Measurements from ENCODE around the gene LGI2. TPM values are rescaled to one million over a fixed set of nuclear protein-coding genes. Genes with fewer than 3 reads are reported as not detected.
"Not testable (repeated sequence)": the region's sequence is repeated elsewhere in the genome, so short reads cannot be mapped to it uniquely, and the experiment has no call there.

Gene LGI2
- total and polyA plus RNA-seq, 4 donors, result 0.05 to 0.19 (median 0.08) TPM; not detected in 1

DNA sequence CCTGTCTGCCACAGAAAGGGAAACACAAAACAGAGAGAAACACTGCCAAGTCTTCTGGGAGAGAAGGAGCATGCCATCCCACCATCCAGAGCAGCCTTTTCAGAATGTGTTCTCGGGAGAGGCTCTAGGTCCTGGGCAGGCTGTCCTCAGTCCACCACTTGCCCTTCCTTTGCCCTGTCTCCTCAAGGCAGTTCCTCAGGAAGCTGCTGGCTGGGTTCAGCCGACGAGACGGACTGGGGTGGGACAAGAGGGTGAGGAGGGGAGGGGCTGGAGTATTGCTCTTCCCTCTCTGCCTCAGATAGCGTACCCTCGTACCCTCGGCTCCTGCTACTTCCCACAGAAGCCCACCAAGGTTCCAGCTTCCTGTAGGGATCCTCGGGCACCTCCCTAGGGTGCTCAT lies 26.6 kb upstream of the LGI2 start:
- no peaks in the 10 kb centered on the region for H3K27me3 ChIP-seq (ENCODE audit: control insufficient read depth in 4 of 4, insufficient read depth in 4 of 4, low read length in 3 of 4)
- no peaks in the 10 kb centered on the region for H3K9me3 ChIP-seq (ENCODE audit: control insufficient read depth in 4 of 4, low read length in 3 of 4)
- TF ChIP-seq SP1 (IDR thresholded peaks at IDR 0.05) (no peak), EGR1 (IDR thresholded peaks at IDR 0.05; ENCODE audit: low read depth in 2 of 2) (no peak), HNF4A (conservative IDR thresholded peaks at IDR 0.05) (no peak), FOXA1 (IDR thresholded peaks at IDR 0.05) (no peak), RXRA (IDR thresholded peaks at IDR 0.05) (peak in 1 of 2 donors; percentile 10), TAF1 (conservative IDR thresholded peaks at IDR 0.05) (no peak)
- H3K4me1 ChIP-seq (ENCODE audit: control insufficient read depth in 4 of 4, insufficient read depth in 4 of 4, low read length in 3 of 4), result no peaks in the 10 kb centered on the region
- no peak for DNase-seq (ENCODE audit: low spot score)
- no peak overlapping the region for H3K4me3 ChIP-seq (ENCODE audit: low read depth in 1 of 3, low read length in 3 of 3)
- WGBS, result 51% methylated on average over 8 of the region's 8 CpGs
- H3K27ac ChIP-seq (ENCODE audit: low read depth in 1 of 2, low read length in 2 of 2), result no peak overlapping the region
- no peak overlapping the region for H3K9ac ChIP-seq (ENCODE audit: low read depth in 1 of 2, low read length in 2 of 2)
- H3K36me3 ChIP-seq (ENCODE audit: control insufficient read depth in 4 of 4, insufficient read depth in 3 of 4, low read depth in 1 of 4, low read length in 3 of 4), result no peaks in the 10 kb centered on the region

DNA sequence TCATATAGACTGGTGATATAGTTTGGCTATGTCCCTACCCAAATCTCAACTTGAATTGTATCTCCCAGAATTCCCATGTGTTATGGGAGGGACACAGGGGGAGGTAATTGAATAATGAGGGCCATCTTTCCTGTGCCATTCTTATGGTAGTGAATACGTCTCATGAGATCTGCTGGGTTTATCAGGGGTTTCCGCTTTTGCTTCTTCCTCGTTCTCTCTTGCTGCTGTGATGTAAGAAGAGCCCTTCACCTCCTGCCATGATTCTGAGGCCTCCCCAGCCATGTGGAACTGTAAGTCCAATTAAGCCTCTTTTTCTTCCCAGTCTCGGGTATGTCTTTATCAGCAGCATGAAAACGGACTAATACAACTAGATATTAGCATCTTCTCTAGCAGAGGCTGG lies 21.3 kb upstream of the LGI2 start:
- not testable (repeated sequence) for DNase-seq (ENCODE audit: low spot score); H3K4me1 ChIP-seq (ENCODE audit: control insufficient read depth in 4 of 4, insufficient read depth in 4 of 4, low read length in 3 of 4); H3K9me3 ChIP-seq (ENCODE audit: control insufficient read depth in 4 of 4, low read length in 3 of 4); H3K27ac ChIP-seq (ENCODE audit: low read depth in 1 of 2, low read length in 2 of 2); H3K9ac ChIP-seq (ENCODE audit: low read depth in 1 of 2, low read length in 2 of 2); H3K36me3 ChIP-seq (ENCODE audit: control insufficient read depth in 4 of 4, insufficient read depth in 3 of 4, low read depth in 1 of 4, low read length in 3 of 4); H3K4me3 ChIP-seq (ENCODE audit: low read depth in 1 of 3, low read length in 3 of 3)
- WGBS, result 82% methylated on average over 5 of the region's 5 CpGs
- H3K27me3 ChIP-seq (ENCODE audit: control insufficient read depth in 4 of 4, insufficient read depth in 4 of 4, low read length in 3 of 4), result peaks cover 0 to 10% (median 0%) of the 10 kb centered on the region in 4 donors

DNA sequence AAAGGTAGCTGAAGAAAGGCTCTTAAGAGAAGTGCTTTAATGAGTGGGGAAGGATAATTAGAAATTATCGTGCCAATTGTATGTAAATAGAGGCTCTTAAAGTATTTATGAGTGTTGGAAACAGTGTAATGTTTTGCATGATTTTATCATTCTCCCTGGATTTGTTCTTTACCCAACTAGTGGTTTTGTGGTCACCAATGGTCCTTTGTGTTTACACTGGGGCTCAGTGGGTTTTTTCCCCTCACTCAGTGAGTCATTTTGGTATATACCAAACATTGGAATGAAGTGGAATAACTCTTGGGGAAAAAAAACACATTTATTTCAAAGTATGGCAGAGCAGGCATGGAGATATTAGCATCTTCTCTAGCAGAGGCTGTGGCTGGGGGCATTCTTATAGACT lies 20.8 kb upstream of the LGI2 start:
- 88% methylated on average over 1 of the region's 1 CpG for WGBS
- DNase-seq (ENCODE audit: low spot score), result no peak
- peaks cover 0 to 10% (median 0%) of the 10 kb centered on the region in 4 donors for H3K27me3 ChIP-seq (ENCODE audit: control insufficient read depth in 4 of 4, insufficient read depth in 4 of 4, low read length in 3 of 4)
- H3K9ac ChIP-seq (ENCODE audit: low read depth in 1 of 2, low read length in 2 of 2), result no peak overlapping the region
- no peak for TF ChIP-seq RAD21 (IDR thresholded peaks at IDR 0.05)
- TF ChIP-seq JUND (IDR thresholded peaks at IDR 0.05), result no peak
- no peak overlapping the region for H3K4me3 ChIP-seq (ENCODE audit: low read depth in 1 of 3, low read length in 3 of 3)
- H3K4me1 ChIP-seq (ENCODE audit: control insufficient read depth in 4 of 4, insufficient read depth in 4 of 4, low read length in 3 of 4), result no peaks in the 10 kb centered on the region
- H3K27ac ChIP-seq (ENCODE audit: low read depth in 1 of 2, low read length in 2 of 2), result no peak overlapping the region
- H3K36me3 ChIP-seq (ENCODE audit: control insufficient read depth in 4 of 4, insufficient read depth in 3 of 4, low read depth in 1 of 4, low read length in 3 of 4), result no peaks in the 10 kb centered on the region
- no peaks in the 10 kb centered on the region for H3K9me3 ChIP-seq (ENCODE audit: control insufficient read depth in 4 of 4, low read length in 3 of 4)

DNA sequence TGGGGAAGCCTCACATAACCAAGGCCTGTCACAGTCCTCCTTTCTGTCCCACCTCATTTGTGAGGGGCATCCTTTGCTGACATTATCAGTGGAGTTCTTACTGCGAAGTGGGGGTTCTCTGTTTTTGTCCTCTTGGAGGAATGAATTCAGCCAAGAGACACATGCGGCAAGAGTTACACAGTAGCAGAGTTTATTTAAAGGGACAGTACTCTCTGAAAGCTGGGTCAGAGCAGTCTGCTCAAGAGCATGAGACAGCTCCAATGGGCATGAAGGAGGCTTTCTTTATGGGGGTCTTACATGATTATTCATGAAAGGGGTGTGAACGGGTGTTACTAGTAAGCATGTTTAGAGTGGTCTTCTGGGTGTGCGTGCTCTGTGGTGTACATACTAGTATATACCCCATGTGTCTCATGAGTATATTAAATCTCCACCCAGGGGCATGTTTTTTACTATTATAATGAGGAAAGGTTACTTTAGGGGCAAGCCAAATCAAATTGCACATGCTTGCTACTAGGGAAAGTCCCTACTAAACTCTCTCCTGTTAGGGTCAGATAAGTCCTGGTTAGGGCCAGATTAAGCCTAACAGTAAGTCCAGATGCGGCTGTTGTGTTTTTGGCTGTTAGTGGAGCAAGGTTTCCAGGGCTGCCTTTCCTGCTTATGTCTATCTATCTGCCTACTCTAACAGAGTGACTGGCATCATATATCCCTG lies 19.8 kb upstream of the LGI2 start:
- no peaks in the 10 kb centered on the region for H3K4me1 ChIP-seq (ENCODE audit: control insufficient read depth in 4 of 4, insufficient read depth in 4 of 4, low read length in 3 of 4)
- DNase-seq (ENCODE audit: low spot score), result no peak
- 87% methylated on average over 5 of the region's 5 CpGs for WGBS
- no peak overlapping the region for H3K4me3 ChIP-seq (ENCODE audit: low read depth in 1 of 3, low read length in 3 of 3)
- no peak for TF ChIP-seq HNF4G (IDR thresholded peaks at IDR 0.05)
- TF ChIP-seq EGR1 (IDR thresholded peaks at IDR 0.05; ENCODE audit: low read depth in 2 of 2), result no peak
- TF ChIP-seq SP1 (IDR thresholded peaks at IDR 0.05), result no peak
- no peak for TF ChIP-seq RXRA (IDR thresholded peaks at IDR 0.05)
- TF ChIP-seq, protein P1, sequence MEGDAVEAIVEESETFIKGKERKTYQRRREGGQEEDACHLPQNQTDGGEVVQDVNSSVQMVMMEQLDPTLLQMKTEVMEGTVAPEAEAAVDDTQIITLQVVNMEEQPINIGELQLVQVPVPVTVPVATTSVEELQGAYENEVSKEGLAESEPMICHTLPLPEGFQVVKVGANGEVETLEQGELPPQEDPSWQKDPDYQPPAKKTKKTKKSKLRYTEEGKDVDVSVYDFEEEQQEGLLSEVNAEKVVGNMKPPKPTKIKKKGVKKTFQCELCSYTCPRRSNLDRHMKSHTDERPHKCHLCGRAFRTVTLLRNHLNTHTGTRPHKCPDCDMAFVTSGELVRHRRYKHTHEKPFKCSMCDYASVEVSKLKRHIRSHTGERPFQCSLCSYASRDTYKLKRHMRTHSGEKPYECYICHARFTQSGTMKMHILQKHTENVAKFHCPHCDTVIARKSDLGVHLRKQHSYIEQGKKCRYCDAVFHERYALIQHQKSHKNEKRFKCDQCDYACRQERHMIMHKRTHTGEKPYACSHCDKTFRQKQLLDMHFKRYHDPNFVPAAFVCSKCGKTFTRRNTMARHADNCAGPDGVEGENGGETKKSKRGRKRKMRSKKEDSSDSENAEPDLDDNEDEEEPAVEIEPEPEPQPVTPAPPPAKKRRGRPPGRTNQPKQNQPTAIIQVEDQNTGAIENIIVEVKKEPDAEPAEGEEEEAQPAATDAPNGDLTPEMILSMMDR (IDR thresholded peaks at IDR 0.05; ENCODE audit: low read depth, low read length, missing input control), result no peak
- TF ChIP-seq, protein P2, sequence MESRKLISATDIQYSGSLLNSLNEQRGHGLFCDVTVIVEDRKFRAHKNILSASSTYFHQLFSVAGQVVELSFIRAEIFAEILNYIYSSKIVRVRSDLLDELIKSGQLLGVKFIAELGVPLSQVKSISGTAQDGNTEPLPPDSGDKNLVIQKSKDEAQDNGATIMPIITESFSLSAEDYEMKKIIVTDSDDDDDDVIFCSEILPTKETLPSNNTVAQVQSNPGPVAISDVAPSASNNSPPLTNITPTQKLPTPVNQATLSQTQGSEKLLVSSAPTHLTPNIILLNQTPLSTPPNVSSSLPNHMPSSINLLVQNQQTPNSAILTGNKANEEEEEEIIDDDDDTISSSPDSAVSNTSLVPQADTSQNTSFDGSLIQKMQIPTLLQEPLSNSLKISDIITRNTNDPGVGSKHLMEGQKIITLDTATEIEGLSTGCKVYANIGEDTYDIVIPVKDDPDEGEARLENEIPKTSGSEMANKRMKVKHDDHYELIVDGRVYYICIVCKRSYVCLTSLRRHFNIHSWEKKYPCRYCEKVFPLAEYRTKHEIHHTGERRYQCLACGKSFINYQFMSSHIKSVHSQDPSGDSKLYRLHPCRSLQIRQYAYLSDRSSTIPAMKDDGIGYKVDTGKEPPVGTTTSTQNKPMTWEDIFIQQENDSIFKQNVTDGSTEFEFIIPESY (IDR thresholded peaks at IDR 0.05), result no peak
- no peak for TF ChIP-seq HNF4A (conservative IDR thresholded peaks at IDR 0.05)
- TF ChIP-seq, protein P3, sequence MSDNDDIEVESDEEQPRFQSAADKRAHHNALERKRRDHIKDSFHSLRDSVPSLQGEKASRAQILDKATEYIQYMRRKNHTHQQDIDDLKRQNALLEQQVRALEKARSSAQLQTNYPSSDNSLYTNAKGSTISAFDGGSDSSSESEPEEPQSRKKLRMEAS (IDR thresholded peaks at IDR 0.05), result no peak
- no peak for TF ChIP-seq GABPA (IDR thresholded peaks at IDR 0.05 in 1 of 2, conservative IDR thresholded peaks at IDR 0.05 in 1 of 2)
- TF ChIP-seq FOXA1 (IDR thresholded peaks at IDR 0.05), result no peak
- TF ChIP-seq YY1 (IDR thresholded peaks at IDR 0.05), result no peak
- TF ChIP-seq, protein P4, sequence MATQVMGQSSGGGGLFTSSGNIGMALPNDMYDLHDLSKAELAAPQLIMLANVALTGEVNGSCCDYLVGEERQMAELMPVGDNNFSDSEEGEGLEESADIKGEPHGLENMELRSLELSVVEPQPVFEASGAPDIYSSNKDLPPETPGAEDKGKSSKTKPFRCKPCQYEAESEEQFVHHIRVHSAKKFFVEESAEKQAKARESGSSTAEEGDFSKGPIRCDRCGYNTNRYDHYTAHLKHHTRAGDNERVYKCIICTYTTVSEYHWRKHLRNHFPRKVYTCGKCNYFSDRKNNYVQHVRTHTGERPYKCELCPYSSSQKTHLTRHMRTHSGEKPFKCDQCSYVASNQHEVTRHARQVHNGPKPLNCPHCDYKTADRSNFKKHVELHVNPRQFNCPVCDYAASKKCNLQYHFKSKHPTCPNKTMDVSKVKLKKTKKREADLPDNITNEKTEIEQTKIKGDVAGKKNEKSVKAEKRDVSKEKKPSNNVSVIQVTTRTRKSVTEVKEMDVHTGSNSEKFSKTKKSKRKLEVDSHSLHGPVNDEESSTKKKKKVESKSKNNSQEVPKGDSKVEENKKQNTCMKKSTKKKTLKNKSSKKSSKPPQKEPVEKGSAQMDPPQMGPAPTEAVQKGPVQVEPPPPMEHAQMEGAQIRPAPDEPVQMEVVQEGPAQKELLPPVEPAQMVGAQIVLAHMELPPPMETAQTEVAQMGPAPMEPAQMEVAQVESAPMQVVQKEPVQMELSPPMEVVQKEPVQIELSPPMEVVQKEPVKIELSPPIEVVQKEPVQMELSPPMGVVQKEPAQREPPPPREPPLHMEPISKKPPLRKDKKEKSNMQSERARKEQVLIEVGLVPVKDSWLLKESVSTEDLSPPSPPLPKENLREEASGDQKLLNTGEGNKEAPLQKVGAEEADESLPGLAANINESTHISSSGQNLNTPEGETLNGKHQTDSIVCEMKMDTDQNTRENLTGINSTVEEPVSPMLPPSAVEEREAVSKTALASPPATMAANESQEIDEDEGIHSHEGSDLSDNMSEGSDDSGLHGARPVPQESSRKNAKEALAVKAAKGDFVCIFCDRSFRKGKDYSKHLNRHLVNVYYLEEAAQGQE (IDR thresholded peaks at IDR 0.05), result no peak
- no peak for TF ChIP-seq FOXA2 (IDR thresholded peaks at IDR 0.05)
- TF ChIP-seq RAD21 (IDR thresholded peaks at IDR 0.05), result no peak
- no peaks in the 10 kb centered on the region for H3K9me3 ChIP-seq (ENCODE audit: control insufficient read depth in 4 of 4, low read length in 3 of 4)
- no peak overlapping the region for H3K9ac ChIP-seq (ENCODE audit: low read depth in 1 of 2, low read length in 2 of 2)
- no peak overlapping the region for H3K27ac ChIP-seq (ENCODE audit: low read depth in 1 of 2, low read length in 2 of 2)
- no peaks in the 10 kb centered on the region for H3K36me3 ChIP-seq (ENCODE audit: control insufficient read depth in 4 of 4, insufficient read depth in 3 of 4, low read depth in 1 of 4, low read length in 3 of 4)
- H3K27me3 ChIP-seq (ENCODE audit: control insufficient read depth in 4 of 4, insufficient read depth in 4 of 4, low read length in 3 of 4), result peaks cover 0 to 10% (median 0%) of the 10 kb centered on the region in 4 donors
